HG02840 (cell line): ENCODE results near the gene TCF20.

ENCODE experiments used
- ATAC-seq: cut with Tn5 transposase; IDR thresholded peaks from one replicate; pipeline ENCODE4 v1.9.1; 2021; ENCODE audit warnings: mild to moderate bottlenecking, moderate library complexity, moderate number of reproducible peaks; ENCODE audit not compliant: unreplicated experiment, low FRiP score

TCF20 gene

GRCh38 chr22:42270510-42271190 lies at the start of gene TCF20:
TCF20 (minus strand) TSS chr22:42270653; CDS start chr22:42215305, 55,348 bp downstream.
- peak; percentile 54 for ATAC-seq

- no peak for ATAC-seq
Measured at GRCh38 chr22:42319386-42319785, 48.9 kb upstream of the TCF20 start.

- no peak for ATAC-seq
Measured at GRCh38 chr22:42318967-42319366, 48.5 kb upstream of the TCF20 start.

- no peak for ATAC-seq
Measured at GRCh38 chr22:42317691-42318547, 47.5 kb upstream of the TCF20 start.

GRCh38 chr22:42317008-42317407 lies 46.6 kb upstream of the TCF20 start:
- ATAC-seq: no peak

- no peak for ATAC-seq
Measured at GRCh38 chr22:42315392-42315756, 44.9 kb upstream of the TCF20 start.

GRCh38 chr22:42314709-42315391 lies 44.4 kb upstream of the TCF20 start:
- no peak for ATAC-seq

- ATAC-seq: no peak
Measured at GRCh38 chr22:42313804-42314581, 43.5 kb upstream of the TCF20 start.

GRCh38 chr22:42313204-42313603 lies 42.8 kb upstream of the TCF20 start:
- ATAC-seq: no peak

- ATAC-seq: no peak
Measured at GRCh38 chr22:42310291-42311015, 40.0 kb upstream of the TCF20 start.

- ATAC-seq: no peak
Measured at GRCh38 chr22:42309865-42310264, 39.4 kb upstream of the TCF20 start.

- ATAC-seq: no peak
Measured at GRCh38 chr22:42308892-42309468, 38.5 kb upstream of the TCF20 start.

GRCh38 chr22:42307806-42308563 lies 37.5 kb upstream of the TCF20 start:
- no peak for ATAC-seq

GRCh38 chr22:42306010-42306409 lies 35.6 kb upstream of the TCF20 start:
- ATAC-seq: no peak

GRCh38 chr22:42304324-42304790 lies 33.9 kb upstream of the TCF20 start:
- ATAC-seq: no peak

- no peak for ATAC-seq
Measured at GRCh38 chr22:42303396-42304323, 33.2 kb upstream of the TCF20 start.

GRCh38 chr22:42301742-42302102 lies 31.3 kb upstream of the TCF20 start:
- ATAC-seq: no peak
